GM10266 (cell line): Measurements from ENCODE around the gene TMBIM1.
A peak's percentile ranks its signal among the peaks of the same experiment; 100 is the strongest.

Experiments used
- DNase-seq: peaks from one replicate; pipeline ENCODE4 v3.0.0; 2012; ENCODE audit errors: extremely low spot score
- TF ChIP-seq, protein P1 (sequence below): IDR thresholded peaks from 2 replicates; pipeline ENCODE4 v1.5.1; 2012; ENCODE audit warnings: mild to moderate bottlenecking, low read depth; ENCODE audit not compliant: control insufficient read depth, insufficient read depth; ENCODE audit errors: missing control alignments

The TMBIM1 gene

DNA sequence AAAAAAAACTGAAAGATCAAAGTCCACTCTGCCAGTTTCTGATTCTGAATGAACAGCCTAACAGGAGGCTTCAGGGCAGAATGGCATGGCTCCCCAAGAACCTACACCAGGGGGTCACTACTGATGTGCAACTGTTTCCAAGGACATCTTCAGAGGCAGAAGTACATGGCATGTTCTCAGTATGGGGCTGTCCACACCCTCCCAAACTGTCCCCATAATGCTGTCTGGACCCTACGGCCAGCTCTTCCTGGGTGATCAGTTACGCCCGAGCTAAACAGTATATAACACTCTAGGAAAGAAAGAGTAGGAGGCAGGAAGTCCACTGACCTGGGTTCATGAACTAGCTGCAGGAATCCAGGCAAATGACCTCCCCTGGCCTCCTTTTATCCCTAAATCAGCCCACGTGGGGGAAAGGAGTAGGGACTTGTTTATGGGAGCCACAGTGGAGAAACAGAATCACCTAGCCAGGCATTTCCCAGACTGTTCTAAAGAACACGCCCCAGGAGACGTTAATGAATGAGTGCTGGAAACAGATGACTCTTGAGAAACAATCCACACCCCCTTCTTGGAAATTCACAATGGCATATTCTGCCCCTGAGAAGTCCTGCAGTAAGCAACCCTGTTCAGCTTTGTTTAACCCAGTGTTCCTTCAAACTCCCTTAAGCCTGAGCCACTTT is 2.5 kb downstream of the TMBIM1 start:
- TF ChIP-seq, protein P1, sequence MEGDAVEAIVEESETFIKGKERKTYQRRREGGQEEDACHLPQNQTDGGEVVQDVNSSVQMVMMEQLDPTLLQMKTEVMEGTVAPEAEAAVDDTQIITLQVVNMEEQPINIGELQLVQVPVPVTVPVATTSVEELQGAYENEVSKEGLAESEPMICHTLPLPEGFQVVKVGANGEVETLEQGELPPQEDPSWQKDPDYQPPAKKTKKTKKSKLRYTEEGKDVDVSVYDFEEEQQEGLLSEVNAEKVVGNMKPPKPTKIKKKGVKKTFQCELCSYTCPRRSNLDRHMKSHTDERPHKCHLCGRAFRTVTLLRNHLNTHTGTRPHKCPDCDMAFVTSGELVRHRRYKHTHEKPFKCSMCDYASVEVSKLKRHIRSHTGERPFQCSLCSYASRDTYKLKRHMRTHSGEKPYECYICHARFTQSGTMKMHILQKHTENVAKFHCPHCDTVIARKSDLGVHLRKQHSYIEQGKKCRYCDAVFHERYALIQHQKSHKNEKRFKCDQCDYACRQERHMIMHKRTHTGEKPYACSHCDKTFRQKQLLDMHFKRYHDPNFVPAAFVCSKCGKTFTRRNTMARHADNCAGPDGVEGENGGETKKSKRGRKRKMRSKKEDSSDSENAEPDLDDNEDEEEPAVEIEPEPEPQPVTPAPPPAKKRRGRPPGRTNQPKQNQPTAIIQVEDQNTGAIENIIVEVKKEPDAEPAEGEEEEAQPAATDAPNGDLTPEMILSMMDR: no peak
- DNase-seq: no peak

DNA sequence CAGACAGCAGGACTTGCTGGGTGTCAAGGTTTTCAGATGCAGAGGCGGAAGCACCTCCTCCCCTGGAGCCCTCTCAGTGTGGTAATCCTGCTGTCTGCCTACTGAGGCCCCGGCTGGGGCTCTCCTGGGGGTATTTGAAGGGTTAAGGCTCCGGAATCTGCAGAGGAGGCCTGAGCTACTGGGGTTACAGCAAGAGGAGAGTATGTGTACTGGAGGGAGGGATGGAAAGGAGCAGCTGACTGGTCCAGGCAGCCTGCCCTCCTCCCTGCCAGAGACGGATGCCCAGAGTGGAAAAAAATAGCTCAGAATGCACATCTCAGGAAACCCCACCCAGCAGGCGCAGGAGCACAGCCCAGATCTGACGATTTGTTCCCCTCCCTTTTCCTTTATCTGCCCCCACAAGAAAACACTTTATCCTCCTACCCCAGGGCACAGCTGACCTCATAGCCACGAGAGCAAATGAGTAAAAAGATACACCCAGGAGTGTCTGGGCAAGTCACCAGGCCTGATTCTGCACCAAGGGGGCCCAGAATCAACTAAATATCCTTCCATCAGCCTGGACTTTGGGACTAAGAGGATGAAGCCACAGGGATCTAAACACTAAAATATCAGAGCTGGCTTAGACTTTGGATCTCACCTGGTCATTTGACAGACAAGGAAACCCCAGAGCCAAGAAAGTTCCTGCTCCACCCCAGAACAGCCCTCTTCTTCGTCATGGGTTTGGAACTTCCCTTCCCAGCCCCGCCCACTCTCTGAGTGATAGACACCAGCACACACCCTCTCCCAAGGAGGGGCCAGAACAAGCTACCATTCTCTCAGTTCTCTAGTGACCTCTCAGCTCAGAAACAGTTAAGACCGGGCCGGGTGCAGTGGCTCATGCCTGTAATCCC is 5.5 kb downstream of the TMBIM1 start:
- TF ChIP-seq, protein P1: no peak
- peak; percentile 89 for DNase-seq

DNA sequence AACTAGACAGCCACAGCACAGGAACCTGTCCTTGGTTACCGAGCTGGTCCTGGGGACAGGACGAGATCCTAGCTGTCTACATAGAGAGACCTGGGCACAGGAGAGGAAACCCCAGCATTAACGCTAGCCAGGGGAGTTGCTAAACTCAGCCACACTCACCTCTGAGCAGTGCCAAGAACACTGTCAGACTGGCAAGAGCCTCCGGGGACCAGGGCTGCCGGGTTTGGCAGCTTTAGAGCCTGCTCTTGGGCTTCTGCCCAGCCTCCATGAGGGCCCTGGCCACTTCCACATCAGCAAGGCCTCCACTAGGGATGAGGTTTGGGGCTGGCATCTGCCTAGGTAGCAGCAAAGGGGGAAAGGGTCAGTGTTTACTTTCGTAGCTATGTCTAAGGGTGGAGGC is 6.7 kb downstream of the TMBIM1 start:
- no peak for DNase-seq
- TF ChIP-seq, protein P1: no peak

DNA sequence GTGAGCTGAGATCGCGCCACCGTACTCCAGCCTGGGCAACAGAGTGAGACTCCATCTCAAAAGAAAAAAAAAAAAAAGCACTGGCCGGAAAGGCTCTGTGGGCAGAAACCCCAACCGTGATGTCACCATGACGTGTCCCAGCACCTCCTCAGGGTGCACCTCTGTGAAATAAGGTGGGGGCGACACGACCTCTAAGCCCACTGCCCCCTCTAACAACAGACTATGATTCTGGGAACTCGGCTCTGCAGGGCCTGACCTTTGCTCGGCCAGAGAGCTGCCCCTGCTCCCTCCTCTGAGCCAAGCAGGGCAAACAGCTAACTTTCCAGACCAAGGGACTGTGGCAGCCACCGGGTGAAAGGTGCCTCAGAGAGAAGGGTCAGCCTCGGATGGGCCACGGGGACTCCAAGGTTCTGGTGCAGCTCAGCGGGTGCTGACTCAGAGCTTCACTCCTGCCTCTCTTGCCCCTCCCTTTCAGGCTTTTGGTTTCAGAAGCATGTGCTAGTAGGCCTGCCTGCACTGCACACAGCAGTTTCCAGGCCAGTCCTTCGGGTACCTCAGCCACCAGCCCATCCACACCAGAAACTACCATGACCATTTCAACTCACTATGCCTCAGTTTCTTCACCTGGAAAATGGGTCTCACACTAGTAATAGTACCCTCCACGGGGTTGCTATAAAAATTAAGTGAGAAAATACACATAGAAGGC is 8.0 kb downstream of the TMBIM1 start:
- TF ChIP-seq, protein P1: no peak
- DNase-seq: no peak

DNA sequence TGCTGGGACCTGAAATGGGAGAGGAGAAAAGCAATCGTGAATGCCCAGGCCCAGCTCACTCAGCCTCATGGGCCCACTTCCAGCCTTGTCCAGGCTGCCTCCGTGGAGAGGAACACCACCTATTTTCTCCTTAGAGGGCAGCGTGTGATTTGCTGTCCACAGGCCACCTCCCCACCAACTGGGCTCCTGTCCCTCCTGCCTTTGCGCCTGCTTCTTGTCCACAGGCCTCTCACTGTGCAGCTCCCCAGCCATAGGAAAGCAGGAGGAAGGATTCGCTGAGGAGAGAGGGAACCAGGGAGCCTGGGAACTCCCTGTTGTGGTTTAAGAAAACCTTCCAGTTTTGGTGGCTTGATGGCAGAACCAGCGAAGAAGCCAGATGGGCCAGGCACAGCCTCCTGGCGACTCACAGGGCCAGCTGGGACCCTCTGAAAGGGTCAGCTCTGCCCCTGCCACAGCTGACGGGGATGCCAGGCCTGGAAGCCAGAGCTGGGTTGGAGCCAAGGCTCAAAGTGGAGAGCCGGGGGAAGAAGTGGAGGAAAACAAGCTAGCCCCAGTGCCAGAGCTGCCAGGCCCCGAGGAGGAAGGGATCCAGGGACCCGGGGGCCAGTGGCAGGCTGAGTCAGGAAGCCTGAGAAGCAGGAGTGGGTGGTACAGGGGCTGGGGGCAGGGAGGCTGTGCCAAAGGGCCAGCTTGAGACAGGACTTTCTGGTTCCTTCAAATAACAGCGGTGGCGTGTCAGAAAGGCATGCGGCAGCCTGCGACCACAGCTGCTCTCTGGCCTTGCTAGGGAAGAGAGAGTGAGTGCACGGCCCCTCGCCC is 9.9 kb downstream of the TMBIM1 start:
- no peak for DNase-seq
- TF ChIP-seq, protein P1: no peak

DNA sequence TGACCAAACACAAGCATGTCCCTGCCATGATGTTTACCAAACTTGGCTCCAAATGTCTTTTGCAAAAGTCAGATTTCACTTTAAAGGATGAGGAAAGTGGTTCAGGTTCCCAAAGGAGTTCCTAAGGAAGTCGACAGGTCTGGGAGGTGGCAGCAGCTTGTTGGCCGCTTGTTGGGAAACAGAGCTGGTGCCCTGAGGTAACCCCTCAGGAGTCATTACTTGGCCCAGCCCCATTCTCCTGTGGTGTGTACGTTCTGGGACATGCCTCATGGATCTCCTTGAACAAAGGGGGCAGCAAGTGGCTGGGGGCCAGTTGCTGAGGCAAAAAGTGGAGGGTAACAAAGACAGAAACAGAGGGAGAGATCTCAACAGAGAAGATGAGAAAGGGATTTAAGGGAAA is 10.9 kb downstream of the TMBIM1 start:
- DNase-seq: no peak
- TF ChIP-seq, protein P1: no peak
